Thyroid gland (tissue), 4 donors: ENCODE data around the gene SFN. TPM values are rescaled to one million over a fixed set of nuclear protein-coding genes. Genes with fewer than 3 reads are reported as not detected.

Experiments used
- small RNA-seq: library from RNA; depleted of rRNA; stranded (forward); fragments of <200 nt; gene quantifications from one replicate; pipeline ENCODE3, GENCODE V24; 2016
- total RNA-seq, 4 donors: library from RNA; depleted of rRNA; stranded (reverse); fragments of >200 nt; gene quantifications; one replicate each; pipeline ENCODE4 v1.2.3, GENCODE V29; 2016

SFN gene
- total RNA-seq, 4 donors from 2014 or later = 0.54 to 0.73 (median 0.54) TPM; not detected in 1

Small RNA genes lying within 50 kb of the gene (small RNA-seq; reads per million reads assigned to genes)
- gene RN7SL165P = not detected

Other genes starting within 250 kb of the SFN start
- gene ARID1A, start 167.1 kb upstream of the SFN start, total RNA-seq = 10 to 100 TPM; 44.1 to 97.3 (median 78.4) TPM
- gene PIGV, start 75.2 kb upstream of the SFN start, total RNA-seq = 10 to 100 TPM; 20.5 to 39.4 (median 27.8) TPM
- gene ZDHHC18, start 36.5 kb upstream of the SFN start, total RNA-seq = 10 to 100 TPM; 11.4 to 33.1 (median 21.4) TPM
- gene GPN2, start 27.1 kb downstream of the SFN start, total RNA-seq = 10 to 100 TPM; 14.3 to 18.8 (median 16.4) TPM
- 10 to 100 TPM in 3 of 4 donors, 1 to 10 TPM in 1; 8.6 to 12.5 (median 11.6) TPM for gene GPATCH3, start 37.3 kb downstream of the SFN start, total RNA-seq
- gene NR0B2, start 50.8 kb downstream of the SFN start, total RNA-seq = not detected
- gene NUDC, start 58.6 kb downstream of the SFN start, total RNA-seq = 10 to 100 TPM; 44.1 to 80.2 (median 55.9) TPM
- gene KDF1, start 97.3 kb downstream of the SFN start, total RNA-seq = 10 to 100 TPM; 13.2 to 30.3 (median 22.6) TPM
- gene TRNP1, start 130.5 kb downstream of the SFN start, total RNA-seq = 1 to 10 TPM; 2.9 to 8.5 (median 6.5) TPM
- 10 to 100 TPM in 3 of 4 donors, 1 to 10 TPM in 1; 4.7 to 21.0 (median 11.8) TPM for gene TENT5B, start 149.7 kb downstream of the SFN start, total RNA-seq